ENCODE measurements around the gene APPBP2.
A peak's percentile ranks its signal among the peaks of the same experiment; 100 is the strongest.
"Not testable (repeated sequence)": the region's sequence is repeated elsewhere in the genome, so short reads cannot be mapped to it uniquely, and the experiment has no call there.

Gene APPBP2

GRCh38 chr17:60491771-60492170 is 34.3 kb downstream of the APPBP2 start:
- DNase-seq, result no peak

- not testable (repeated sequence) for DNase-seq
Observed at GRCh38 chr17:60490594-60490993, 35.4 kb downstream of the APPBP2 start.

- DNase-seq, result no peak
Observed at GRCh38 chr17:60481604-60482003, 44.4 kb downstream of the APPBP2 start.

- DNase-seq, result no peak
Observed at GRCh38 chr17:60473788-60474187, 52.3 kb downstream of the APPBP2 start.

GRCh38 chr17:60472449-60472848 is 53.6 kb downstream of the APPBP2 start:
- DNase-seq, result no peak

- no peak for DNase-seq
Observed at GRCh38 chr17:60471451-60471850, 54.6 kb downstream of the APPBP2 start.

- DNase-seq, result peak; percentile 87
Observed at GRCh38 chr17:60468371-60468770, 57.7 kb downstream of the APPBP2 start.

GRCh38 chr17:60464343-60464742 is 61.7 kb downstream of the APPBP2 start:
- DNase-seq, result no peak

GRCh38 chr17:60463157-60463835 is 62.7 kb downstream of the APPBP2 start:
- DNase-seq, result no peak

- no peak for DNase-seq
Observed at GRCh38 chr17:60461584-60461983, 64.5 kb downstream of the APPBP2 start.

GRCh38 chr17:60457148-60457547 is 68.9 kb downstream of the APPBP2 start:
- DNase-seq, result no peak

- DNase-seq, result no peak
Observed at GRCh38 chr17:60455378-60455777, 70.7 kb downstream of the APPBP2 start.

- DNase-seq, result no peak
Observed at GRCh38 chr17:60451965-60452364, 74.1 kb downstream of the APPBP2 start.

- no peak for DNase-seq
Observed at GRCh38 chr17:60451071-60451470, 75.0 kb downstream of the APPBP2 start.

GRCh38 chr17:60447375-60447774 is 78.7 kb downstream of the APPBP2 start:
- no peak for DNase-seq

- DNase-seq, result no peak
Observed at GRCh38 chr17:60445144-60445543, 80.9 kb downstream of the APPBP2 start.

GRCh38 chr17:60443713-60444112 is 82.3 kb downstream of the APPBP2 start:
- DNase-seq, result no peak

- no peak for DNase-seq
Observed at GRCh38 chr17:60442271-60443173, 83.5 kb downstream of the APPBP2 start.

- DNase-seq, result no peak
Observed at GRCh38 chr17:60439501-60439900, 86.5 kb downstream of the APPBP2 start.

GRCh38 chr17:60436676-60437075 is 89.4 kb downstream of the APPBP2 start:
- no peak for DNase-seq

GRCh38 chr17:60435244-60436167 is 90.5 kb downstream of the APPBP2 start:
- DNase-seq, result peak; percentile 79

- not testable (repeated sequence) for DNase-seq
Observed at GRCh38 chr17:60433021-60433997, 92.7 kb downstream of the APPBP2 start.
